Hepatocyte (in vitro differentiated cells): ENCODE results near the gene KIF20B.

Experiments
- EZH2 ChIP-seq: fragments of 200-600 bp; sonication (generic); IDR thresholded peaks from 2 replicates; pipeline ENCODE4 v1.6.1; 2016; ENCODE audit warnings: antibody characterized with exemption, mild to moderate bottlenecking, borderline replicate concordance
- TF ChIP-seq, protein P1 (sequence below): fragments of 200-600 bp; sonication (generic); IDR thresholded peaks from 2 replicates; pipeline ENCODE4 v1.5.1; 2016; ENCODE audit warnings: antibody characterized with exemption, mild to moderate bottlenecking; ENCODE audit not compliant: poor library complexity

- TF ChIP-seq, protein P1, sequence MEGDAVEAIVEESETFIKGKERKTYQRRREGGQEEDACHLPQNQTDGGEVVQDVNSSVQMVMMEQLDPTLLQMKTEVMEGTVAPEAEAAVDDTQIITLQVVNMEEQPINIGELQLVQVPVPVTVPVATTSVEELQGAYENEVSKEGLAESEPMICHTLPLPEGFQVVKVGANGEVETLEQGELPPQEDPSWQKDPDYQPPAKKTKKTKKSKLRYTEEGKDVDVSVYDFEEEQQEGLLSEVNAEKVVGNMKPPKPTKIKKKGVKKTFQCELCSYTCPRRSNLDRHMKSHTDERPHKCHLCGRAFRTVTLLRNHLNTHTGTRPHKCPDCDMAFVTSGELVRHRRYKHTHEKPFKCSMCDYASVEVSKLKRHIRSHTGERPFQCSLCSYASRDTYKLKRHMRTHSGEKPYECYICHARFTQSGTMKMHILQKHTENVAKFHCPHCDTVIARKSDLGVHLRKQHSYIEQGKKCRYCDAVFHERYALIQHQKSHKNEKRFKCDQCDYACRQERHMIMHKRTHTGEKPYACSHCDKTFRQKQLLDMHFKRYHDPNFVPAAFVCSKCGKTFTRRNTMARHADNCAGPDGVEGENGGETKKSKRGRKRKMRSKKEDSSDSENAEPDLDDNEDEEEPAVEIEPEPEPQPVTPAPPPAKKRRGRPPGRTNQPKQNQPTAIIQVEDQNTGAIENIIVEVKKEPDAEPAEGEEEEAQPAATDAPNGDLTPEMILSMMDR, result no peak
- no peak for TF ChIP-seq EZH2
These were observed 37.2 kb upstream of the KIF20B start for GRCh38 chr10:89664203-89664602.
